ENCODE results near the gene HECW1.
A peak's percentile ranks its signal among the peaks of the same experiment; 100 is the strongest.

Gene HECW1

GRCh38 chr7:43291789-43292188, 179.3 kb downstream of the HECW1 start:
- Histone ChIP-seq H3K4me1 (ENCODE audit: control insufficient read depth, insufficient read depth, low read length) (peaks cover 27% of the 10 kb centered on the region), H3K27ac (ENCODE audit: low read depth, low read length) (peak overlapping the region; percentile 85), H3K9ac (ENCODE audit: low read length) (peak overlapping the region; percentile 46), H3K9me3 (ENCODE audit: control insufficient read depth, insufficient read depth, low read depth, low read length) (peaks cover 28% of the 10 kb centered on the region), H3K27me3 (ENCODE audit: control insufficient read depth, insufficient read depth, low read length) (no peaks in the 10 kb centered on the region), H3K36me3 (ENCODE audit: control insufficient read depth, insufficient read depth, low read length) (no peaks in the 10 kb centered on the region), H3K4me3 (ENCODE audit: low read depth, low read length) (no peak overlapping the region)

- Histone ChIP-seq H3K4me1 (ENCODE audit: control insufficient read depth, insufficient read depth, low read length) (peaks cover 27% of the 10 kb centered on the region), H3K4me3 (ENCODE audit: low read depth, low read length) (no peak overlapping the region), H3K36me3 (ENCODE audit: control insufficient read depth, insufficient read depth, low read length) (no peaks in the 10 kb centered on the region), H3K9ac (ENCODE audit: low read length) (peak overlapping the region; percentile 46), H3K27ac (ENCODE audit: low read depth, low read length) (peak overlapping the region; percentile 85), H3K27me3 (ENCODE audit: control insufficient read depth, insufficient read depth, low read length) (no peaks in the 10 kb centered on the region), H3K9me3 (ENCODE audit: control insufficient read depth, insufficient read depth, low read depth, low read length) (peaks cover 28% of the 10 kb centered on the region)
These were observed 179.9 kb downstream of the HECW1 start for GRCh38 chr7:43292384-43292783.

GRCh38 chr7:43294080-43294630, 181.7 kb downstream of the HECW1 start:
- Histone ChIP-seq H3K27me3 (ENCODE audit: control insufficient read depth, insufficient read depth, low read length) (no peaks in the 10 kb centered on the region), H3K4me1 (ENCODE audit: control insufficient read depth, insufficient read depth, low read length) (peaks cover 27% of the 10 kb centered on the region), H3K9ac (ENCODE audit: low read length) (peak overlapping the region; percentile 4), H3K27ac (ENCODE audit: low read depth, low read length) (no peak overlapping the region), H3K9me3 (ENCODE audit: control insufficient read depth, insufficient read depth, low read depth, low read length) (peaks cover 24% of the 10 kb centered on the region), H3K36me3 (ENCODE audit: control insufficient read depth, insufficient read depth, low read length) (no peaks in the 10 kb centered on the region), H3K4me3 (ENCODE audit: low read depth, low read length) (no peak overlapping the region)

- no peaks in the 10 kb centered on the region for H3K27me3 ChIP-seq (ENCODE audit: control insufficient read depth, insufficient read depth, low read length)
- no peak overlapping the region for H3K4me3 ChIP-seq (ENCODE audit: low read depth, low read length)
- peaks cover 16% of the 10 kb centered on the region for H3K9me3 ChIP-seq (ENCODE audit: control insufficient read depth, insufficient read depth, low read depth, low read length)
- no peak overlapping the region for H3K27ac ChIP-seq (ENCODE audit: low read depth, low read length)
- no peaks in the 10 kb centered on the region for H3K36me3 ChIP-seq (ENCODE audit: control insufficient read depth, insufficient read depth, low read length)
- peaks cover 27% of the 10 kb centered on the region for H3K4me1 ChIP-seq (ENCODE audit: control insufficient read depth, insufficient read depth, low read length)
- H3K9ac ChIP-seq (ENCODE audit: low read length), result no peak overlapping the region
These were observed 183.0 kb downstream of the HECW1 start for GRCh38 chr7:43295429-43295828.

GRCh38 chr7:43296306-43296705, 183.9 kb downstream of the HECW1 start:
- Histone ChIP-seq H3K27ac (ENCODE audit: low read depth, low read length) (no peak overlapping the region), H3K4me3 (ENCODE audit: low read depth, low read length) (no peak overlapping the region), H3K4me1 (ENCODE audit: control insufficient read depth, insufficient read depth, low read length) (peaks cover 27% of the 10 kb centered on the region), H3K27me3 (ENCODE audit: control insufficient read depth, insufficient read depth, low read length) (no peaks in the 10 kb centered on the region), H3K36me3 (ENCODE audit: control insufficient read depth, insufficient read depth, low read length) (no peaks in the 10 kb centered on the region), H3K9me3 (ENCODE audit: control insufficient read depth, insufficient read depth, low read depth, low read length) (peaks cover 7% of the 10 kb centered on the region), H3K9ac (ENCODE audit: low read length) (no peak overlapping the region)

GRCh38 chr7:43298617-43299016, 186.2 kb downstream of the HECW1 start:
- Histone ChIP-seq H3K27me3 (ENCODE audit: control insufficient read depth, insufficient read depth, low read length) (no peaks in the 10 kb centered on the region), H3K4me3 (ENCODE audit: low read depth, low read length) (no peak overlapping the region), H3K9ac (ENCODE audit: low read length) (no peak overlapping the region), H3K9me3 (ENCODE audit: control insufficient read depth, insufficient read depth, low read depth, low read length) (no peaks in the 10 kb centered on the region), H3K4me1 (ENCODE audit: control insufficient read depth, insufficient read depth, low read length) (peaks cover 38% of the 10 kb centered on the region), H3K27ac (ENCODE audit: low read depth, low read length) (no peak overlapping the region), H3K36me3 (ENCODE audit: control insufficient read depth, insufficient read depth, low read length) (no peaks in the 10 kb centered on the region)

- Histone ChIP-seq H3K27me3 (ENCODE audit: control insufficient read depth, insufficient read depth, low read length) (no peaks in the 10 kb centered on the region), H3K4me1 (ENCODE audit: control insufficient read depth, insufficient read depth, low read length) (peaks cover 30% of the 10 kb centered on the region), H3K4me3 (ENCODE audit: low read depth, low read length) (no peak overlapping the region), H3K36me3 (ENCODE audit: control insufficient read depth, insufficient read depth, low read length) (no peaks in the 10 kb centered on the region), H3K27ac (ENCODE audit: low read depth, low read length) (no peak overlapping the region), H3K9ac (ENCODE audit: low read length) (no peak overlapping the region), H3K9me3 (ENCODE audit: control insufficient read depth, insufficient read depth, low read depth, low read length) (no peaks in the 10 kb centered on the region)
These were observed 187.7 kb downstream of the HECW1 start for GRCh38 chr7:43300121-43300520.

- Histone ChIP-seq H3K4me1 (ENCODE audit: control insufficient read depth, insufficient read depth, low read length) (peaks cover 23% of the 10 kb centered on the region), H3K36me3 (ENCODE audit: control insufficient read depth, insufficient read depth, low read length) (no peaks in the 10 kb centered on the region), H3K9me3 (ENCODE audit: control insufficient read depth, insufficient read depth, low read depth, low read length) (no peaks in the 10 kb centered on the region), H3K9ac (ENCODE audit: low read length) (no peak overlapping the region), H3K4me3 (ENCODE audit: low read depth, low read length) (no peak overlapping the region), H3K27me3 (ENCODE audit: control insufficient read depth, insufficient read depth, low read length) (no peaks in the 10 kb centered on the region), H3K27ac (ENCODE audit: low read depth, low read length) (no peak overlapping the region)
These were observed 189.8 kb downstream of the HECW1 start for GRCh38 chr7:43302211-43302711.

- Histone ChIP-seq H3K4me3 (ENCODE audit: low read depth, low read length) (no peak overlapping the region), H3K9me3 (ENCODE audit: control insufficient read depth, insufficient read depth, low read depth, low read length) (no peaks in the 10 kb centered on the region), H3K36me3 (ENCODE audit: control insufficient read depth, insufficient read depth, low read length) (no peaks in the 10 kb centered on the region), H3K27ac (ENCODE audit: low read depth, low read length) (no peak overlapping the region), H3K4me1 (ENCODE audit: control insufficient read depth, insufficient read depth, low read length) (peaks cover 23% of the 10 kb centered on the region), H3K27me3 (ENCODE audit: control insufficient read depth, insufficient read depth, low read length) (no peaks in the 10 kb centered on the region), H3K9ac (ENCODE audit: low read length) (no peak overlapping the region)
These were observed 190.5 kb downstream of the HECW1 start for GRCh38 chr7:43302773-43303460.

- no peak overlapping the region for H3K4me3 ChIP-seq (ENCODE audit: low read depth, low read length)
- H3K36me3 ChIP-seq (ENCODE audit: control insufficient read depth, insufficient read depth, low read length), result no peaks in the 10 kb centered on the region
- H3K27ac ChIP-seq (ENCODE audit: low read depth, low read length), result no peak overlapping the region
- no peak overlapping the region for H3K9ac ChIP-seq (ENCODE audit: low read length)
- H3K4me1 ChIP-seq (ENCODE audit: control insufficient read depth, insufficient read depth, low read length), result peaks cover 23% of the 10 kb centered on the region
- H3K9me3 ChIP-seq (ENCODE audit: control insufficient read depth, insufficient read depth, low read depth, low read length), result no peaks in the 10 kb centered on the region
- no peaks in the 10 kb centered on the region for H3K27me3 ChIP-seq (ENCODE audit: control insufficient read depth, insufficient read depth, low read length)
These were observed 191.3 kb downstream of the HECW1 start for GRCh38 chr7:43303740-43304241.

GRCh38 chr7:43306404-43306803, 194.0 kb downstream of the HECW1 start:
- no peak overlapping the region for H3K27ac ChIP-seq (ENCODE audit: low read depth, low read length)
- H3K27me3 ChIP-seq (ENCODE audit: control insufficient read depth, insufficient read depth, low read length), result no peaks in the 10 kb centered on the region
- H3K4me3 ChIP-seq (ENCODE audit: low read depth, low read length), result no peak overlapping the region
- no peaks in the 10 kb centered on the region for H3K9me3 ChIP-seq (ENCODE audit: control insufficient read depth, insufficient read depth, low read depth, low read length)
- peaks cover 23% of the 10 kb centered on the region for H3K4me1 ChIP-seq (ENCODE audit: control insufficient read depth, insufficient read depth, low read length)
- H3K9ac ChIP-seq (ENCODE audit: low read length), result no peak overlapping the region
- H3K36me3 ChIP-seq (ENCODE audit: control insufficient read depth, insufficient read depth, low read length), result no peaks in the 10 kb centered on the region

All from HUES6 (cell line).